Gastrocnemius medialis (tissue), 4 donors: ENCODE measurements around the gene LTO1. TPM values are rescaled to one million over a fixed set of nuclear protein-coding genes. Genes with fewer than 3 reads are reported as not detected.

Experiments
- ATAC-seq, 2 donors: fragments of 150-250 bp; one replicate each; pipeline ENCODE4 v1.9.1; 2016
- DNase-seq, 2 donors: peaks; one replicate each; pipeline ENCODE4 v3.0.0-alpha.2; 2019
- H3K27ac ChIP-seq, 4 donors: fragments of 200-600 bp; sonication (generic); 1 replicate in 1 of 4; 2 replicates in 3 of 4; pipeline ENCODE4 v1.5.1; 2016 to 2018; ENCODE audit warnings: mild to moderate bottlenecking in 2 of 4, moderate library complexity in 1 of 4
- H3K27me3 ChIP-seq, 3 donors: fragments of 200-600 bp; sonication (generic) in 2 of 3; 1 replicate in 1 of 3; 2 replicates in 2 of 3; pipeline versions ENCODE4 v1.5.1 to v1.6.0; 2016 to 2019; ENCODE audit warnings: mild to moderate bottlenecking in 1 of 3, moderate library complexity in 1 of 3
- H3K36me3 ChIP-seq, 2 donors: fragments of 200-600 bp; sonication (generic) in 1 of 2; one replicate each; pipeline ENCODE4 v1.5.1; 2017 to 2018
- H3K4me1 ChIP-seq, 2 donors: fragments of 200-600 bp; sonication (generic) in 1 of 2; one replicate each; pipeline ENCODE4 v1.5.1; 2016 to 2017; ENCODE audit warnings: mild to moderate bottlenecking in 2 of 2
- H3K4me3 ChIP-seq, 4 donors: fragments of 200-600 bp; sonication (generic) in 3 of 4; 1 replicate in 1 of 4; 2 replicates in 3 of 4; pipeline ENCODE4 v1.5.1; 2016 to 2019; ENCODE audit warnings: mild to moderate bottlenecking in 2 of 4
- H3K9me3 ChIP-seq, 3 donors: fragments of 200-600 bp; sonication (generic) in 2 of 3; 1 replicate in 1 of 3; 2 replicates in 2 of 3; pipeline ENCODE4 v1.5.1; 2016 to 2019
- CTCF ChIP-seq, 5 experiments: fragments of 450-650 bp in 3 of 5; fragments of 200-600 bp in 2 of 5; sonication (generic) in 2 of 5; IDR thresholded peaks in 4 of 5; conservative IDR thresholded peaks in 1 of 5; 1 replicate in 4 of 5; 2 replicates in 1 of 5; pipeline ENCODE4 v1.5.1; 2016 to 2019; ENCODE audit warnings: antibody characterized with exemption in 5 of 5, mild to moderate bottlenecking in 3 of 5, moderate library complexity in 3 of 5
- POLR2A ChIP-seq, 2 donors: fragments of 450-650 bp; IDR thresholded peaks; one replicate each; pipeline ENCODE4 v1.6.1; 2017; ENCODE audit warnings: antibody characterized with exemption in 2 of 2, mild to moderate bottlenecking in 2 of 2, moderate library complexity in 2 of 2
- in situ Hi-C, 4 donors: fragments of 200-750 bp; cut with MboI; loops; one replicate each; pipeline versions ENCODE4 v1.15.0 to v1.8.0; 2017; ENCODE audit warnings: low sequenced_read_pairs in 4 of 4
- intact Hi-C: fragments of 100-400 bp; cut with DNase I; formaldehyde crosslinking; loops from one replicate; pipeline ENCODE4 v1.15.1; 2023; ENCODE audit warnings: low total_unique reads
- total RNA-seq, 4 donors: library from RNA; depleted of rRNA; stranded (reverse); fragments of >200 nt; gene quantifications; one replicate each; pipeline versions ENCODE4 v1.1.0 to v1.2.3, GENCODE V29; 2016

LTO1 gene
- total RNA-seq, 4 donors from 2014 or later: 9.5 to 18.2 (median 13.3) TPM

DNA sequence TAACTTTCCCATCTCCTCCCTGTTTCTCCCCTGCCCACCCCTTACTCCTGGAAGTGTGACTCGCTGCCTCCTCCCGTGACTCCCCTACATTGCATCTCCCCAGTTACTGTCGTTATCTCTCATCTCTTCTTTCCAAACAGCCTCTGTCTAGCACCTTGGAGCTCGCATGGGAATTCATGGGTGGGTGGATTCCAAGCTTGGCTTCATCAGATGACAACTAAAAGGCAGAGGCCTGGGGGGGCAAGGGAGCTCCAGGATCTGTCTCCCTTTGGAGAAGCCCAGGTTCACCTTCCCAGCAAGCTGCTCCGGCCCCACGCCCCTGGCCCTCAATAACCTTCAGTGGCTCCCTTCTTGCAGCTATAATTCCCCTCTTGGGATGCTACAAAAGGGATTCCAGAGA is 41.1 kb downstream of the LTO1 start:
- ATAC-seq (no peak), DNase-seq (no peak)
- peaks cover 32 to 44% (median 38%) of the 10 kb centered on the region in 3 donors for H3K27me3 ChIP-seq
- in situ Hi-C loops (loop anchor here in 3 of 4 donors (10.0 to 25.0 kb wide), 3 partner anchors 347 to 529 kb away; partner anchors contain the start of gene MYEOV (in 1 of the 3)), intact Hi-C loops (no loop called here)
- H3K27ac ChIP-seq: no peak overlapping the region
- no peaks in the 10 kb centered on the region for H3K9me3 ChIP-seq
- TF ChIP-seq POLR2A (IDR thresholded peaks at IDR 0.05) (no peak), CTCF (IDR thresholded peaks at IDR 0.05 in 4 of 5, conservative IDR thresholded peaks at IDR 0.05 in 1 of 5) (no peak)
- H3K4me1 ChIP-seq: peaks cover 25 to 34% of the 10 kb centered on the region in 2 donors
- H3K36me3 ChIP-seq: no peaks in the 10 kb centered on the region
- no peak overlapping the region for H3K4me3 ChIP-seq

- Histone ChIP-seq H3K4me1 (peaks cover 13 to 22% of the 10 kb centered on the region in 2 donors), H3K9me3 (no peaks in the 10 kb centered on the region), H3K27ac (no peak overlapping the region), H3K36me3 (no peaks in the 10 kb centered on the region), H3K27me3 (peaks cover 22 to 32% (median 27%) of the 10 kb centered on the region in 3 donors), H3K4me3 (no peak overlapping the region)
- TF ChIP-seq CTCF (IDR thresholded peaks at IDR 0.05 in 4 of 5, conservative IDR thresholded peaks at IDR 0.05 in 1 of 5) (no peak), POLR2A (IDR thresholded peaks at IDR 0.05) (no peak)
- intact Hi-C loops: no loop called here
- DNase-seq: no peak
- in situ Hi-C loops: loop anchor here in 3 of 4 donors (10.0 to 25.0 kb wide), 3 partner anchors 346 to 528 kb away; partner anchors contain the start of gene MYEOV (in 1 of the 3)
- ATAC-seq: no peak
These were observed 42.3 kb downstream of the LTO1 start for GRCh38 chr11:69632900-69633299.

DNA sequence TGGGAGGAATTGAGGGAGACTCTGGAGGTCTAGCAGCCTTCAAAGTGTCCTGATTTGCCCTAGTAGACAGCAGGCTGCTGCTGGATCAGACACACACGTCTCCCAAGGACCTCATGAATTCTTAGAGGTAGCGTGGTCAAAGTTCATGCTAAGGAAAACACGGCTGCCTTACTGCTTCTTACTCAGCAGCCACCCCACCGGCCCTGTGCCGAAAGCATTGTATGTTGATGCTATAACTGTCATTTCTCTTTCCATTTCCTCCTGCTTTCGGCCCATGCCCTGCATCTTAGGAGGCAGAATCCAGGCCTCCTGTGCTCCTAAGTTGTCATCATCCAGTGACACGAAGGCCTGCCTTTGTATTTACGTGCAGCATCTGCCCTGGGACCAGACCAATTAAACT is 44.7 kb downstream of the LTO1 start:
- Histone ChIP-seq H3K4me1 (no peaks in the 10 kb centered on the region), H3K36me3 (no peaks in the 10 kb centered on the region), H3K27ac (no peak overlapping the region), H3K9me3 (no peaks in the 10 kb centered on the region), H3K27me3 (peaks cover 0 to 10% (median 3%) of the 10 kb centered on the region in 3 donors), H3K4me3 (no peak overlapping the region)
- DNase-seq (no peak), ATAC-seq (no peak)
- intact Hi-C loops (no loop called here), in situ Hi-C loops (loop anchor here in 3 of 4 donors (10.0 to 25.0 kb wide), 3 partner anchors 343 to 526 kb away; partner anchors contain the start of gene MYEOV (in 1 of the 3))
- TF ChIP-seq CTCF (IDR thresholded peaks at IDR 0.05 in 4 of 5, conservative IDR thresholded peaks at IDR 0.05 in 1 of 5) (no peak), POLR2A (IDR thresholded peaks at IDR 0.05) (no peak)

DNA sequence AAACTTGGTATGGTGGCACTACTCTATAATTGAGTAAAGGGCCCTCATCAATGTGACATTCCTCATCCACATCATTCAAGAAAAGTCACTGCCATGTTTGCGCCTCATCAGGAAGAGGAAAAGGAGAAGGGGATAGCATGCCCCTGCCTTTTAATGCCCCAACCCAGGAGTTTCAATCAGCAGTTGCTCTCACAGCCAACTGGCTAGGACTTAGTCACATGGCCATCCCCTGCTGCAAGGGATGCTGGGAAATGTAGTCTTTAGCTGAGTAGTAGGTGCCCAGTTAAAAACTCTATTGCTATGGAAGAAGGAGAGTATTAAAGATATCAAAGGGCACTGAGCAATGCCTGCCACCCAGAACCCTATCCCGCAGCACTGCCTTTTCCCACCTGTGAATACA is 45.1 kb downstream of the LTO1 start:
- in situ Hi-C loops: loop anchor here in 3 of 4 donors (10.0 to 25.0 kb wide), 3 partner anchors 343 to 525 kb away; partner anchors contain the start of gene MYEOV (in 1 of the 3)
- ATAC-seq: no peak
- intact Hi-C loops: no loop called here
- Histone ChIP-seq H3K27me3 (peaks cover 0 to 6% (median 0%) of the 10 kb centered on the region in 3 donors), H3K9me3 (no peaks in the 10 kb centered on the region), H3K4me3 (no peak overlapping the region), H3K27ac (no peak overlapping the region), H3K4me1 (no peaks in the 10 kb centered on the region), H3K36me3 (no peaks in the 10 kb centered on the region)
- TF ChIP-seq POLR2A (IDR thresholded peaks at IDR 0.05) (no peak), CTCF (IDR thresholded peaks at IDR 0.05 in 4 of 5, conservative IDR thresholded peaks at IDR 0.05 in 1 of 5) (no peak)
- no peak for DNase-seq
